Measurements from ENCODE around the gene COL23A1. TPM values are rescaled to one million over a fixed set of nuclear protein-coding genes. Genes with fewer than 3 reads are reported as not detected.

COL23A1 gene
- total RNA-seq, 4 donors from 2014 or later: 0.83 to 1.8 (median 1.5) TPM

DNA sequence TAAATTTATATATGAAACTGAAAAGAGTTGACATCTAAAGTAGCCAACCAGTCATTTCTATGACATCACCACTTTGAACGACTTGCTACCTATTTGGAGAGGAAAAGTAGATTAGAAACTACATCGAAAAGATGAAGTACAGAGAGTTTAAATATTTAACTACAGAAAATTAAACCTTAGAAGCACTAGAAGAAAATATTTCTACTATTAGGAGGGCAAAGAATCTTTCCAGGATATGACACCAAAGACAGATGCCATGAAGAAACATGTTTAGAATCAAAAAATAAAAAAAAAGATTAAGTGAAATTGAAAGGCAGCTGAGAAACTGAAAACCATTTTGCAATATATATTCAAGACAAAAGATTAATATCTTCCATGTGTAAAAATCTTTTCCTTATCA lies 144.7 kb downstream of the COL23A1 start:
- TF ChIP-seq, protein P1, sequence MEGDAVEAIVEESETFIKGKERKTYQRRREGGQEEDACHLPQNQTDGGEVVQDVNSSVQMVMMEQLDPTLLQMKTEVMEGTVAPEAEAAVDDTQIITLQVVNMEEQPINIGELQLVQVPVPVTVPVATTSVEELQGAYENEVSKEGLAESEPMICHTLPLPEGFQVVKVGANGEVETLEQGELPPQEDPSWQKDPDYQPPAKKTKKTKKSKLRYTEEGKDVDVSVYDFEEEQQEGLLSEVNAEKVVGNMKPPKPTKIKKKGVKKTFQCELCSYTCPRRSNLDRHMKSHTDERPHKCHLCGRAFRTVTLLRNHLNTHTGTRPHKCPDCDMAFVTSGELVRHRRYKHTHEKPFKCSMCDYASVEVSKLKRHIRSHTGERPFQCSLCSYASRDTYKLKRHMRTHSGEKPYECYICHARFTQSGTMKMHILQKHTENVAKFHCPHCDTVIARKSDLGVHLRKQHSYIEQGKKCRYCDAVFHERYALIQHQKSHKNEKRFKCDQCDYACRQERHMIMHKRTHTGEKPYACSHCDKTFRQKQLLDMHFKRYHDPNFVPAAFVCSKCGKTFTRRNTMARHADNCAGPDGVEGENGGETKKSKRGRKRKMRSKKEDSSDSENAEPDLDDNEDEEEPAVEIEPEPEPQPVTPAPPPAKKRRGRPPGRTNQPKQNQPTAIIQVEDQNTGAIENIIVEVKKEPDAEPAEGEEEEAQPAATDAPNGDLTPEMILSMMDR (IDR thresholded peaks at IDR 0.05): no peak
- TF ChIP-seq POLR2AphosphoS5 (IDR thresholded peaks at IDR 0.05) (no peak), EP300 (IDR thresholded peaks at IDR 0.05) (no peak), POLR2A (IDR thresholded peaks at IDR 0.05; ENCODE audit: low read depth) (no peak)
- DNase-seq (ENCODE audit: extremely low spot score): no peak
- intact Hi-C loops (cut with DNase I): no loop called here
- Histone ChIP-seq H3K27ac (replicated peaks in 1 of 4) (no peak overlapping the region), H3K36me3 (no peaks in the 10 kb centered on the region), H3K4me3 (no peak overlapping the region), H3K27me3 (no peaks in the 10 kb centered on the region), H3K4me1 (no peaks in the 10 kb centered on the region), H3K9me3 (no peaks in the 10 kb centered on the region)
- 81% methylated on average over 2 of the region's 2 CpGs for WGBS

DNA sequence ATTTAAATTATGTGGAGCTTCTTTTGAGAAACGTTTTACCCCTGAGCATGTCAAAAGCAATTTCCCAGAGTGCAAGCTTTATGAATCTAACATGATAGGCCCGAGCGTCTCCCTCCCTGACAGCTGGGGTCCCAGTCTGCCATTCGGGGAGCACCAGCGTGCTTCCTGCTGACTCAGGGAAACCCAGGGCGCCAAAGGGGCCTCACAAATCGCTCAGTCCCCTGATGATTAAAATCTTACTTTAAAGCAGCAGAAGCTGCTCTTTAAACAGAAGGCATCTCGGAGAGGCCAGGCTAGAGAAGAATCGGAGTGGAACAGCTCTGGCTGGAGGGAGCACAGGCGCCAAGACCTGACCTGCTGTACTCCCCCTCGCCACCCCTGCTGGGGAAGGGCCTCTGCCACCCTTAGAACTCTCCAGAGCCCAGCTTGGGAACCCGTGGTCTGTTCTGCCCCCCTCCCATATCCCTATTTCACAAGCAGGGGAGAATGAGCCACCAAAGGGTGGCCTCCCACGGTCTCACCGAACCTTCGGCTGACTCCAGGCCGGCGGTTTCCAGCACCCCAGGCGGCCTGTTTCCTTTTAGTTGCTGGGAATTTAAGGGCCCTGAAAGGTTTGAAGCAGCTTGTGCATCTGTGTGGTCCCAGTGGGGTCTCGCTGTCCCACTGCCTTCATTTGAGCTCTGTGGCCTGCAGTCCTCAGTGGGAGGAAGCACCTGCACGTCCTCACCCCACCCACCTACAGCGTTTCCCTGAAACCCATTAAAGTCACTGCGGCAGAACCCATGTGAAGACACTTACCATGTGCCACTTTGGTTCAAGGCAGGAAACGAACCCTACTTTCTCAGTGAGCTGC lies 147.6 kb downstream of the COL23A1 start:
- WGBS: 80% methylated on average over 23 of the region's 23 CpGs
- Histone ChIP-seq H3K4me3 (no peak overlapping the region), H3K9me3 (no peaks in the 10 kb centered on the region), H3K36me3 (no peaks in the 10 kb centered on the region), H3K27me3 (no peaks in the 10 kb centered on the region), H3K4me1 (no peaks in the 10 kb centered on the region), H3K27ac (replicated peaks in 1 of 4) (no peak overlapping the region)
- no peak for DNase-seq (ENCODE audit: extremely low spot score)
- intact Hi-C loops (cut with DNase I): no loop called here
- TF ChIP-seq, protein P1 (IDR thresholded peaks at IDR 0.05): no peak
- TF ChIP-seq POLR2A (IDR thresholded peaks at IDR 0.05; ENCODE audit: low read depth) (no peak), EP300 (IDR thresholded peaks at IDR 0.05) (no peak), POLR2AphosphoS5 (IDR thresholded peaks at IDR 0.05) (no peak)

DNA sequence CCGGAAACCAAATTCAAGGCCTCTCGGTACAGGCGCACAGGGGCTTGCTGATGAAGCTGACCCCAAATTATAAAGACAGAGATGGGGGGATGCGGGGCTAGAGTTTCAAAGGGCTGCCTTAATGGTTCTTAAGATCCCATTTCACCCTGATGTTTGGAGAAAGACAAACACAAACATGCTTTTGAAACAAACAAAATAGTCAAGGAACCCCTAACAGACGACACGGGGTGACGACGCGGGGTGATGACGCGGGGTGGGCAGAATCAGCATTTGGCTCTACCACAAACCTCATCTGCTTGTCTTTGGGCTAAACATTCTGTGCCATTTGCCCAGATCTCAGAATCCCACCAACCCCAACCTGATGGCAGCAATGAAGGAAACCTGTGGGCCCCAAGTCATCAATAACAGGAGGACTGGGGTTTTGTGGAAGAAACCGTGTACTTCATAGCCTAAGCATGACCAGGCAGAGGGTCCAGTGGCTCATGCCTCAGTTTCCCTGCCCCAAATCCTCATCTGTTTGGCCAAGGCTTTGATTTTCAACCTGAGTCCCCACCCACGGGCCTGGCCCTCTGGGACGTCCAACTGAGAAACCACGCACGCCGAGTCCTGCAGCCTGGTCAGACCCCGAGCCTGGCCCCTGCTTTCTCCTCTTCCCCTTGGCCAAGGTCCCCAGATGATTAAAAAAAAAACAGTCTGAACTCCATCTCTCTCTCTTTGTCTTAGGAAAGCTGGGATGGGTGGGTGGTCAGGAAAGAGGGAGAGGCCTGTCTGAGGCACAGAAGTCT lies 148.5 kb downstream of the COL23A1 start:
- intact Hi-C loops (cut with DNase I): no loop called here
- Histone ChIP-seq H3K9me3 (no peaks in the 10 kb centered on the region), H3K36me3 (no peaks in the 10 kb centered on the region), H3K27me3 (no peaks in the 10 kb centered on the region), H3K4me3 (no peak overlapping the region), H3K27ac (replicated peaks in 1 of 4) (no peak overlapping the region), H3K4me1 (no peaks in the 10 kb centered on the region)
- TF ChIP-seq, protein P1 (IDR thresholded peaks at IDR 0.05): no peak
- no peak for TF ChIP-seq EP300 (IDR thresholded peaks at IDR 0.05)
- no peak for TF ChIP-seq POLR2A (IDR thresholded peaks at IDR 0.05; ENCODE audit: low read depth)
- no peak for TF ChIP-seq POLR2AphosphoS5 (IDR thresholded peaks at IDR 0.05)
- DNase-seq (ENCODE audit: extremely low spot score): no peak
- 96% methylated on average over 18 of the region's 18 CpGs for WGBS

DNA sequence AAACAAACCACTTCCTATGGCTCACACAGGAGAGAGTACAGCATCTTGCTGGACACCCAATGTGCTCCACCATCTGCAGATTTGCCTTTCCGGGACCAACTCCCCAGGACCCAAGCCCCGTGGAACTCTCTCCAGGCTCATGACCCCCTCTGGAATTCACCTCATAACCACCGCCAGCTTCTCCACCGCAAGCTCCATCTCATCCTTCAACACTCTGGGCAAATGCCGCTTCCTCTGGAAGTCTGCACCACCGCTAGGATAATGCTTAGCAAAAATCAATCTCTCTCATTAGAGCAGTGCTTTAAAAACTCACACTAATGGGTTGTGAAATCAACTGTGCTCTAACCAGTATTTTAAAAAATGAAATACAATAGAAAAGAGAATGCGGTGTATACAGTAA lies 150.0 kb downstream of the COL23A1 start:
- intact Hi-C loops (cut with DNase I): no loop called here
- no peaks in the 10 kb centered on the region for H3K9me3 ChIP-seq
- no peak overlapping the region for H3K4me3 ChIP-seq
- no peak for DNase-seq (ENCODE audit: extremely low spot score)
- no peaks in the 10 kb centered on the region for H3K27me3 ChIP-seq
- H3K36me3 ChIP-seq: no peaks in the 10 kb centered on the region
- no peak for TF ChIP-seq POLR2A (IDR thresholded peaks at IDR 0.05; ENCODE audit: low read depth)
- 77% methylated on average over 7 of the region's 7 CpGs for WGBS
- H3K4me1 ChIP-seq: peaks cover 0 to 1% (median 0%) of the 10 kb centered on the region in 4 donors
- no peak overlapping the region for H3K27ac ChIP-seq (replicated peaks in 1 of 4)

DNA sequence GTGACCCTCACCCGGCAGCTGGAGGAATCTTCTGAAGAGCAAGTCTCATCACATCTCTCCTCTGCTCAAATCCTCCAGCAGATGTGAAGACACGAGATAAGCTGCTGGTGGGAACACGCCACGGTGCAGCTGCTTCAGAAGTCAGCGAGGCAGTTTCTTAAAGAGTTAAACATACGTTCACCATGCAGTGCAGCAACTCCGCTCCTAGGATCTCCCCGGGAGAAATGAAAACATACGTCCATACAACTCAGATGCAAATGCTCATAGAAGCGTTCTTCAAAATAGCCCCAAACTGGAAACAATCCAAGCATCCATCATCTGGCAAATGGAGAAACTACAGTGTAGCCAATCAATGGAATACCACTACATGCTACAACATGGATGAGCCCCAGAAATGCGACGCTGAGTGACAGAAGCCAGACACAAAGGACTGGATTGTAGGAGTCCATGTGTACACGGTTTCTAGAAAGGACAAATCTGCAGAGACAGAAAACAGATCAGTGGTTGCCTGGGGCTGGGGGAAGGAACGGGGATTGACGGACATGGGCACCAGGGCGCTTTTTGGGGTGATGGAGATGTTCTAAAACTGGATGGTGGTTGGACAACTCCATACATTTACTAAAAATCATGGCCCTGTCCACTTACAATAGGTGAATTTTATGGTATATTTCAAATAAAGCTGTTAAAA lies 150.6 kb downstream of the COL23A1 start:
- DNase-seq (ENCODE audit: extremely low spot score): no peak
- intact Hi-C loops (cut with DNase I): no loop called here
- no peaks in the 10 kb centered on the region for H3K27me3 ChIP-seq

More for the DNA sequence above, 150.6 kb downstream of the COL23A1 start:
- Histone ChIP-seq H3K9me3 (no peaks in the 10 kb centered on the region), H3K4me1 (peaks cover 0 to 5% (median 3%) of the 10 kb centered on the region in 4 donors), H3K27ac (replicated peaks in 1 of 4) (no peak overlapping the region), H3K4me3 (no peak overlapping the region), H3K36me3 (no peaks in the 10 kb centered on the region)
- WGBS: 69% methylated on average over 16 of the region's 16 CpGs
- TF ChIP-seq POLR2AphosphoS5 (IDR thresholded peaks at IDR 0.05): no peak
- TF ChIP-seq POLR2A (IDR thresholded peaks at IDR 0.05; ENCODE audit: low read depth): no peak
- TF ChIP-seq, protein P1 (IDR thresholded peaks at IDR 0.05): no peak
- no peak for TF ChIP-seq EP300 (IDR thresholded peaks at IDR 0.05)
